PC-9 (cell line): Measurements from ENCODE around the gene MCUR1.

Experiments used
- CTCF ChIP-seq: fragments of 200-600 bp; sonication (generic); conservative IDR thresholded peaks from 2 replicates; pipeline ENCODE4 v1.6.1; 2017; ENCODE audit warnings: mixed run types, antibody characterized with exemption, mild to moderate bottlenecking, moderate library complexity
- EZH2 ChIP-seq: fragments of 200-600 bp; sonication (generic); IDR thresholded peaks from 2 replicates; pipeline ENCODE4 v1.8.0; 2017; ENCODE audit warnings: antibody characterized with exemption, low read depth

- no peak for TF ChIP-seq CTCF
- no peak for TF ChIP-seq EZH2
Measured at GRCh38 chr6:13787137-13787536, 27.2 kb downstream of the MCUR1 start.
